ENCODE results near the gene TRIM47.
A peak's percentile ranks its signal among the peaks of the same experiment; 100 is the strongest.
"Not testable (repeated sequence)": the region's sequence is repeated elsewhere in the genome, so short reads cannot be mapped to it uniquely, and the experiment has no call there.

The TRIM47 gene

DNA sequence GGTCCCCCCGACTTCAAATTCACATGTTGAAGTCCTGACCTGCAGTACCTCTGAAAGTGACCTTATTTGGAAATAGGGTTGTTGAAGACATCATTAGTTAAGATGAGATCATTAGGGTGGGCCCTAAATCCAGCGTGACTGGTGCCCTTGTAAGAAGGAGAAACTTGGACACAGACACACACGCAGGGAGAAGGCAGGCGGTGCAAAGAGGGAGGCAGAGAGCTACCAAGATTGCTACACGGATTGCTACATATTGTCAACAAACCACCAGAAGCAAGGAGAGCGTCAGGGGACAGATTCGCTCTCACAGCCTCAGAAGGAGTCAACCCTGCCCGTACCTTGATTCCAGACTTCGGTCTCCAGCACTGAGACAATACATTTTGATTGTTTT, 16.5 kb downstream of the TRIM47 start:
- no peak overlapping the region for H3K4me3 ChIP-seq
- no peak for DNase-seq (ENCODE audit: low spot score)
- TF ChIP-seq, protein P1, sequence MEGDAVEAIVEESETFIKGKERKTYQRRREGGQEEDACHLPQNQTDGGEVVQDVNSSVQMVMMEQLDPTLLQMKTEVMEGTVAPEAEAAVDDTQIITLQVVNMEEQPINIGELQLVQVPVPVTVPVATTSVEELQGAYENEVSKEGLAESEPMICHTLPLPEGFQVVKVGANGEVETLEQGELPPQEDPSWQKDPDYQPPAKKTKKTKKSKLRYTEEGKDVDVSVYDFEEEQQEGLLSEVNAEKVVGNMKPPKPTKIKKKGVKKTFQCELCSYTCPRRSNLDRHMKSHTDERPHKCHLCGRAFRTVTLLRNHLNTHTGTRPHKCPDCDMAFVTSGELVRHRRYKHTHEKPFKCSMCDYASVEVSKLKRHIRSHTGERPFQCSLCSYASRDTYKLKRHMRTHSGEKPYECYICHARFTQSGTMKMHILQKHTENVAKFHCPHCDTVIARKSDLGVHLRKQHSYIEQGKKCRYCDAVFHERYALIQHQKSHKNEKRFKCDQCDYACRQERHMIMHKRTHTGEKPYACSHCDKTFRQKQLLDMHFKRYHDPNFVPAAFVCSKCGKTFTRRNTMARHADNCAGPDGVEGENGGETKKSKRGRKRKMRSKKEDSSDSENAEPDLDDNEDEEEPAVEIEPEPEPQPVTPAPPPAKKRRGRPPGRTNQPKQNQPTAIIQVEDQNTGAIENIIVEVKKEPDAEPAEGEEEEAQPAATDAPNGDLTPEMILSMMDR (IDR thresholded peaks at IDR 0.05), result no peak
- peak overlapping the region in 1 of 2 donors; percentile 56 for H3K27ac ChIP-seq

DNA sequence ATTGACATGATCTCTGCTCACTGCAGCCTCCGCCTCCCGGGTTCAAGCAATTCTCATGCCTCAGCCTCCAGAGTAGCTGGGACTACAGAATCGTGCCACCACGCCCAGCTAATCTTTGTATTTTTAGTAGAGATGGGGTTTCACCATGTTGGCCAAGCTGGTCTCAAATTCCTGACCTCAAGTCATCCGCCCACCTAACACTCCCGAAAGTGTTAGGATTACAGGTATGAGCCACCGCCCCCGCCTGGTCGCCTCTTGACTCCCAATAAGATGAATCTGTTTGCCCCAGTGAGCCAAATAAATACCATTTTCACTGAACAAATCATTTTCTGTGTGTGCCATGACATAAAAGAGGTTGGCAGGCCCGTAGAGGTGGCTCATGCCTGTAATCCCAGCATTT, 19.0 kb downstream of the TRIM47 start:
- H3K4me3 ChIP-seq; DNase-seq (ENCODE audit: low spot score): not testable (repeated sequence)
- peak overlapping the region in 1 of 2 donors; percentile 72 for H3K27ac ChIP-seq

- no peak for DNase-seq (ENCODE audit: low spot score)
- TF ChIP-seq, protein P1 (IDR thresholded peaks at IDR 0.05), result no peak
- peak overlapping the region; percentile 90 for H3K4me3 ChIP-seq
- H3K27ac ChIP-seq, result peak overlapping the region; percentile 94 to 100
These were observed 22.2 kb downstream of the TRIM47 start for GRCh38 chr17:75856062-75856756.

- TF ChIP-seq, protein P1 (IDR thresholded peaks at IDR 0.05), result peak; percentile 29
- Histone ChIP-seq H3K27ac (peak within 1 kb of the TSS; percentile 94 to 100), H3K4me3 (peak within 1 kb of the TSS; percentile 90)
- peak; percentile 100 for DNase-seq (ENCODE audit: low spot score)
These were observed 22.9 kb downstream of the TRIM47 start, which contains the start of gene WBP2 for GRCh38 chr17:75855310-75856061. TSS of gene WBP2 (minus strand) at chr17:75855335. CDS start at chr17:75855297, 38 bp downstream.

GRCh38 chr17:75854881-75855309, 23.5 kb downstream of the TRIM47 start:
- peak overlapping the region; percentile 90 for H3K4me3 ChIP-seq
- H3K27ac ChIP-seq, result peak overlapping the region; percentile 94 to 98
- TF ChIP-seq, protein P1 (IDR thresholded peaks at IDR 0.05), result no peak
- no peak for DNase-seq (ENCODE audit: low spot score)

- DNase-seq (ENCODE audit: low spot score), result no peak
- TF ChIP-seq, protein P1 (IDR thresholded peaks at IDR 0.05), result no peak
- Histone ChIP-seq H3K4me3 (peak overlapping the region; percentile 90), H3K27ac (peak overlapping the region; percentile 94 to 98)
These were observed 24.2 kb downstream of the TRIM47 start for GRCh38 chr17:75854101-75854748.

GRCh38 chr17:75853433-75853832, 24.9 kb downstream of the TRIM47 start:
- DNase-seq (ENCODE audit: low spot score), result no peak
- TF ChIP-seq, protein P1 (IDR thresholded peaks at IDR 0.05), result no peak
- peak overlapping the region; percentile 94 to 98 for H3K27ac ChIP-seq
- peak overlapping the region; percentile 37 for H3K4me3 ChIP-seq

- not testable (repeated sequence) for DNase-seq (ENCODE audit: low spot score); H3K4me3 ChIP-seq
- H3K27ac ChIP-seq, result peak overlapping the region in 1 of 2 donors; percentile 24
These were observed 26.7 kb downstream of the TRIM47 start for GRCh38 chr17:75851693-75851991.
